Epithelial cell of esophagus (primary cell): ENCODE results near the gene SLC38A7.
A peak's percentile ranks its signal among the peaks of the same experiment; 100 is the strongest.
"Not testable (repeated sequence)": the region's sequence is repeated elsewhere in the genome, so short reads cannot be mapped to it uniquely, and the experiment has no call there.

Experiments
- DNase-seq: peaks from one replicate; pipeline ENCODE4 v3.0.0; 2010; ENCODE audit warnings: low read depth
- H3K4me3 ChIP-seq: 2 replicates; pipeline ENCODE4 v1.5.1; 2011; ENCODE audit warnings: mild to moderate bottlenecking, low read length, control low read depth
- CTCF ChIP-seq: IDR thresholded peaks from 2 replicates; pipeline ENCODE4 v1.5.1; 2011; ENCODE audit warnings: low read depth, mild to moderate bottlenecking, low read length, control low read depth, inconsistent platforms; ENCODE audit not compliant: insufficient read depth; ENCODE audit errors: missing control alignments

SLC38A7 gene

GRCh38 chr16:58695368-58695767 lies 10.8 kb upstream of the SLC38A7 start:
- DNase-seq = no peak
- TF ChIP-seq CTCF = no peak
- H3K4me3 ChIP-seq = no peak overlapping the region

GRCh38 chr16:58692450-58692849 lies 7.9 kb upstream of the SLC38A7 start:
- DNase-seq = no peak
- H3K4me3 ChIP-seq = no peak overlapping the region
- no peak for TF ChIP-seq CTCF

GRCh38 chr16:58686985-58687706 lies 2.6 kb upstream of the SLC38A7 start:
- peak; percentile 23 for DNase-seq
- H3K4me3 ChIP-seq = not testable (repeated sequence)

GRCh38 chr16:58685084-58685449 lies 497 bp upstream of the SLC38A7 start:
- no peak for DNase-seq
- H3K4me3 ChIP-seq = no peak overlapping the region
- TF ChIP-seq CTCF = no peak

- TF ChIP-seq CTCF = no peak
- H3K4me3 ChIP-seq = peak overlapping the region; percentile 98
- peak; percentile 22 for DNase-seq
These were observed 593 bp downstream of the SLC38A7 start for GRCh38 chr16:58684001-58684353.

GRCh38 chr16:58679763-58680162 lies 4.8 kb downstream of the SLC38A7 start:
- no peak overlapping the region for H3K4me3 ChIP-seq
- TF ChIP-seq CTCF = no peak
- DNase-seq = no peak

GRCh38 chr16:58678716-58679115 lies 5.9 kb downstream of the SLC38A7 start:
- no peak overlapping the region for H3K4me3 ChIP-seq
- DNase-seq = peak; percentile 57
- TF ChIP-seq CTCF = peak; percentile 41

- no peak overlapping the region for H3K4me3 ChIP-seq
- no peak for DNase-seq
- no peak for TF ChIP-seq CTCF
These were observed 6.3 kb downstream of the SLC38A7 start for GRCh38 chr16:58678269-58678668.
